Breast epithelium (tissue), 4 donors: Measurements from ENCODE around the gene SPACA4. TPM values are rescaled to one million over a fixed set of nuclear protein-coding genes. Genes with fewer than 3 reads are reported as not detected.

Experiments
- DNase-seq, 2 donors: peaks; one replicate each; pipeline ENCODE4 v3.0.0-alpha.2; 2019; ENCODE audit warnings: low spot score in 2 of 2
- H3K27ac ChIP-seq, 2 donors: fragments of 200-600 bp; sonication (generic) in 1 of 2; one replicate each; pipeline ENCODE4 v1.5.1; 2016 to 2019; ENCODE audit warnings: mild to moderate bottlenecking in 1 of 2
- H3K27me3 ChIP-seq, 2 donors: fragments of 200-600 bp; sonication (generic) in 1 of 2; one replicate each; pipeline versions ENCODE4 v1.5.1 to v1.6.0; 2017 to 2019; ENCODE audit warnings: control low read depth in 1 of 2, mild to moderate bottlenecking in 1 of 2
- H3K36me3 ChIP-seq: fragments of 200-600 bp; one replicate; pipeline ENCODE4 v1.5.1; 2019
- H3K4me1 ChIP-seq, 2 donors: fragments of 200-600 bp; sonication (generic); one replicate each; pipeline ENCODE4 v1.5.1; 2016 to 2019; ENCODE audit warnings: control low read depth in 1 of 2
- H3K4me3 ChIP-seq, 3 donors: fragments of 200-600 bp; sonication (generic); 1 replicate in 2 of 3; 2 replicates in 1 of 3; pipeline ENCODE4 v1.5.1; 2016 to 2019; ENCODE audit warnings: mild to moderate bottlenecking in 3 of 3, moderate library complexity in 2 of 3
- H3K9me3 ChIP-seq, 2 donors: fragments of 200-600 bp; sonication (generic) in 1 of 2; one replicate each; pipeline ENCODE4 v1.5.1; 2016 to 2019; ENCODE audit warnings: control low read depth in 1 of 2
- CTCF ChIP-seq, 3 donors: fragments of 450-650 bp; IDR thresholded peaks; one replicate each; pipeline ENCODE4 v1.5.1; 2016 to 2017; ENCODE audit warnings: antibody characterized with exemption in 3 of 3, mild to moderate bottlenecking in 3 of 3, moderate library complexity in 3 of 3
- POLR2A ChIP-seq: fragments of 450-650 bp; IDR thresholded peaks from one replicate; pipeline ENCODE4 v1.6.1; 2016; ENCODE audit warnings: antibody characterized with exemption, mild to moderate bottlenecking, moderate library complexity
- POLR2AphosphoS5 ChIP-seq, 3 donors: sonication (generic); formaldehyde crosslinking; IDR thresholded peaks; one replicate each; pipeline ENCODE4 v1.6.1; 2017; ENCODE audit warnings: antibody characterized with exemption in 3 of 3
- intact Hi-C: fragments of 100-400 bp; cut with DNase I; formaldehyde crosslinking; loops from one replicate; pipeline ENCODE4 v1.15.1; 2023; ENCODE audit warnings: low total_unique reads
- total RNA-seq, 3 donors: library from RNA; depleted of rRNA; stranded (reverse); fragments of >200 nt; gene quantifications; one replicate each; pipeline ENCODE4 v1.1.0, GENCODE V29; 2016

The SPACA4 gene
- total RNA-seq, 3 donors from 2014 or later = not detected

GRCh38 chr19:48646722-48647216 is 40.2 kb downstream of the SPACA4 start:
- no peaks in the 10 kb centered on the region for H3K9me3 ChIP-seq
- H3K4me3 ChIP-seq = peak overlapping the region; percentile 50 to 68 (median 57)
- no peaks in the 10 kb centered on the region for H3K27me3 ChIP-seq
- H3K4me1 ChIP-seq = peaks cover 0 to 4% of the 10 kb centered on the region in 2 donors
- TF ChIP-seq POLR2A = no peak
- no peak for TF ChIP-seq CTCF (IDR thresholded peaks at IDR 0.05)
- no peak for TF ChIP-seq POLR2AphosphoS5 (IDR thresholded peaks at IDR 0.05)
- DNase-seq = no peak
- H3K36me3 ChIP-seq = no peaks in the 10 kb centered on the region
- intact Hi-C loops = no loop called here
- H3K27ac ChIP-seq = peak overlapping the region; percentile 87 to 93

- H3K27me3 ChIP-seq = no peaks in the 10 kb centered on the region
- H3K9me3 ChIP-seq = no peaks in the 10 kb centered on the region
- intact Hi-C loops = no loop called here
- H3K36me3 ChIP-seq = no peaks in the 10 kb centered on the region
- H3K4me1 ChIP-seq = peaks cover 0 to 4% of the 10 kb centered on the region in 2 donors
- no peak for DNase-seq
- no peak for TF ChIP-seq POLR2AphosphoS5 (IDR thresholded peaks at IDR 0.05)
- TF ChIP-seq POLR2A = no peak
- TF ChIP-seq CTCF (IDR thresholded peaks at IDR 0.05) = no peak
- no peak overlapping the region for H3K4me3 ChIP-seq
- no peak overlapping the region for H3K27ac ChIP-seq
These were observed 41.6 kb downstream of the SPACA4 start for GRCh38 chr19:48648134-48648533.

GRCh38 chr19:48650974-48651682 is 44.6 kb downstream of the SPACA4 start:
- H3K27ac ChIP-seq = no peak overlapping the region
- intact Hi-C loops = no loop called here
- TF ChIP-seq CTCF (IDR thresholded peaks at IDR 0.05) = no peak
- no peak for TF ChIP-seq POLR2A
- TF ChIP-seq POLR2AphosphoS5 (IDR thresholded peaks at IDR 0.05) = no peak
- no peaks in the 10 kb centered on the region for H3K9me3 ChIP-seq
- DNase-seq = no peak
- H3K27me3 ChIP-seq = no peaks in the 10 kb centered on the region
- no peaks in the 10 kb centered on the region for H3K36me3 ChIP-seq
- no peaks in the 10 kb centered on the region for H3K4me1 ChIP-seq
- no peak overlapping the region for H3K4me3 ChIP-seq

GRCh38 chr19:48651683-48652048 is 45.1 kb downstream of the SPACA4 start:
- TF ChIP-seq CTCF (IDR thresholded peaks at IDR 0.05) (no peak), POLR2AphosphoS5 (IDR thresholded peaks at IDR 0.05) (no peak), POLR2A (no peak)
- intact Hi-C loops = no loop called here
- no peaks in the 10 kb centered on the region for H3K27me3 ChIP-seq
- H3K36me3 ChIP-seq = no peaks in the 10 kb centered on the region
- H3K27ac ChIP-seq = no peak overlapping the region
- H3K4me1 ChIP-seq = no peaks in the 10 kb centered on the region
- no peak overlapping the region for H3K4me3 ChIP-seq
- no peak for DNase-seq
- H3K9me3 ChIP-seq = no peaks in the 10 kb centered on the region

- no peak for DNase-seq
- H3K27me3 ChIP-seq = no peaks in the 10 kb centered on the region
- H3K9me3 ChIP-seq = no peaks in the 10 kb centered on the region
- TF ChIP-seq POLR2A = no peak
- TF ChIP-seq CTCF (IDR thresholded peaks at IDR 0.05) = no peak
- no peak for TF ChIP-seq POLR2AphosphoS5 (IDR thresholded peaks at IDR 0.05)
- H3K4me1 ChIP-seq = no peaks in the 10 kb centered on the region
- no peak overlapping the region for H3K4me3 ChIP-seq
- intact Hi-C loops = no loop called here
- no peak overlapping the region for H3K27ac ChIP-seq
- no peaks in the 10 kb centered on the region for H3K36me3 ChIP-seq
These were observed 47.9 kb downstream of the SPACA4 start for GRCh38 chr19:48654299-48655059.
